OCI-LY7 (cell line): ENCODE results near the gene ARID5A. TPM values are rescaled to one million over a fixed set of nuclear protein-coding genes. Genes with fewer than 3 reads are reported as not detected.

Experiments used
- BruUV-seq: library from RNA; stranded (reverse); fragments of 400-500 nt; replicated peaks from 2 replicates; lab custom pipeline; 2021; lab: Mats Ljungman, UMichigan
- CTCF ChIA-PET: fragments of 300-600 bp; sonication (Branson Sonifier 250); formaldehyde crosslinking; loops from one replicate; lab custom pipeline; 2022; ENCODE audit warnings: antibody characterized with exemption; ENCODE audit not compliant: unreplicated experiment; lab: Charles Lee
- POLR2A ChIA-PET: fragments of 300-600 bp; sonication (Branson Sonifier 250); formaldehyde crosslinking; loops from one replicate; lab custom pipeline; 2022; ENCODE audit warnings: antibody characterized with exemption; lab: Charles Lee
- DNase-seq: peaks from one replicate; pipeline ENCODE4 v3.0.0-alpha.2; 2015; ENCODE audit warnings: low spot score
- H2AFZ ChIP-seq: fragments of 200-600 bp; sonication (generic), shearing (Covaris generic); 2 replicates; pipeline ENCODE4 v1.6.1; 2014; ENCODE audit warnings: mild to moderate bottlenecking, antibody characterized with exemption, low read length, moderate library complexity
- H3K27ac ChIP-seq: fragments of 200-600 bp; sonication (generic); 2 replicates; pipeline ENCODE4 v1.5.1; 2014; ENCODE audit warnings: mixed run types, low read depth, mild to moderate bottlenecking, moderate library complexity, low read length, inconsistent platforms; ENCODE audit not compliant: poor library complexity, severe bottlenecking
- H3K36me3 ChIP-seq: fragments of 200-600 bp; sonication (generic); 2 replicates; pipeline ENCODE4 v1.6.1; 2014; ENCODE audit warnings: mild to moderate bottlenecking, antibody characterized with exemption, low read length, moderate library complexity, mixed read lengths; ENCODE audit not compliant: insufficient read depth
- H3K4me1 ChIP-seq: fragments of 200-600 bp; sonication (generic); 2 replicates; pipeline ENCODE4 v1.5.1; 2014; ENCODE audit warnings: mild to moderate bottlenecking, low read length; ENCODE audit not compliant: insufficient read depth, poor library complexity, severe bottlenecking
- H3K4me2 ChIP-seq: fragments of 200-600 bp; sonication (generic); 2 replicates; pipeline ENCODE4 v1.6.1; 2014; ENCODE audit warnings: mild to moderate bottlenecking, low read length
- H3K4me3 ChIP-seq: fragments of 200-600 bp; sonication (generic); 2 replicates; pipeline ENCODE4 v1.5.1; 2014; ENCODE audit warnings: mild to moderate bottlenecking, low read depth, low read length; ENCODE audit not compliant: poor library complexity, severe bottlenecking
- H3K79me2 ChIP-seq: fragments of 200-600 bp; sonication (generic); 2 replicates; pipeline ENCODE4 v1.6.1; 2016; ENCODE audit warnings: low read depth, mild to moderate bottlenecking, low read length, moderate library complexity, mixed read lengths; ENCODE audit not compliant: insufficient read depth
- H3K9me2 ChIP-seq: fragments of 200-600 bp; sonication (generic); 2 replicates; pipeline ENCODE4 v1.6.1; 2016; ENCODE audit warnings: mild to moderate bottlenecking, low read length, mixed read lengths; ENCODE audit not compliant: insufficient read depth
- H3K9me3 ChIP-seq: fragments of 200-600 bp; sonication (generic); 2 replicates; pipeline ENCODE4 v1.6.1; 2014; ENCODE audit warnings: mild to moderate bottlenecking, mixed run types, low read length, mixed read lengths
- H4K20me1 ChIP-seq: fragments of 200-600 bp; sonication (generic); 2 replicates; pipeline ENCODE4 v1.6.1; 2014; ENCODE audit warnings: mild to moderate bottlenecking, antibody characterized with exemption, low read length, moderate library complexity, mixed read lengths; ENCODE audit not compliant: insufficient read depth
- EZH2phosphoT487 ChIP-seq: fragments of 200-600 bp; sonication (generic); IDR thresholded peaks from 2 replicates; pipeline ENCODE4 v1.6.1; 2018; ENCODE audit warnings: low read depth, borderline replicate concordance, mild to moderate bottlenecking, mixed run types, antibody characterized with exemption, low read length, moderate library complexity, mixed read lengths
- intact Hi-C: fragments of 100-400 bp; cut with micrococcal nuclease; formaldehyde crosslinking; loops from one replicate; pipeline ENCODE4 v1.10.0; 2022; ENCODE audit not compliant: unreplicated experiment
- total RNA-seq, 2 experiments: library from RNA; depleted of rRNA in 1 of 2; stranded (reverse); fragments of >200 nt in 1 of 2; shearing (Covaris generic) in 1 of 2; gene quantifications; 2 replicates each; pipeline ENCODE4 v1.2.3, GENCODE V29; 2014 to 2022
- TF ChIP-seq, protein P1 (sequence below): fragments of 200-600 bp; sonication (generic); conservative IDR thresholded peaks from 2 replicates; pipeline ENCODE4 v1.5.1; 2014; ENCODE audit warnings: mild to moderate bottlenecking, antibody characterized with exemption, low read length, moderate library complexity, mixed read lengths

ARID5A gene
- total RNA-seq, 2 experiments from 2014 or later, result 4.4 to 6.0 TPM

GRCh38 chr2:96535331-96535730 lies 1.2 kb upstream of the ARID5A start:
- peaks cover 6% of the 10 kb centered on the region; the same call in 1 of the 2 replicates for H4K20me1 ChIP-seq
- no TSS peak for BruUV-seq
- TF ChIP-seq EZH2phosphoT487, result no peak
- TF ChIP-seq, protein P1, sequence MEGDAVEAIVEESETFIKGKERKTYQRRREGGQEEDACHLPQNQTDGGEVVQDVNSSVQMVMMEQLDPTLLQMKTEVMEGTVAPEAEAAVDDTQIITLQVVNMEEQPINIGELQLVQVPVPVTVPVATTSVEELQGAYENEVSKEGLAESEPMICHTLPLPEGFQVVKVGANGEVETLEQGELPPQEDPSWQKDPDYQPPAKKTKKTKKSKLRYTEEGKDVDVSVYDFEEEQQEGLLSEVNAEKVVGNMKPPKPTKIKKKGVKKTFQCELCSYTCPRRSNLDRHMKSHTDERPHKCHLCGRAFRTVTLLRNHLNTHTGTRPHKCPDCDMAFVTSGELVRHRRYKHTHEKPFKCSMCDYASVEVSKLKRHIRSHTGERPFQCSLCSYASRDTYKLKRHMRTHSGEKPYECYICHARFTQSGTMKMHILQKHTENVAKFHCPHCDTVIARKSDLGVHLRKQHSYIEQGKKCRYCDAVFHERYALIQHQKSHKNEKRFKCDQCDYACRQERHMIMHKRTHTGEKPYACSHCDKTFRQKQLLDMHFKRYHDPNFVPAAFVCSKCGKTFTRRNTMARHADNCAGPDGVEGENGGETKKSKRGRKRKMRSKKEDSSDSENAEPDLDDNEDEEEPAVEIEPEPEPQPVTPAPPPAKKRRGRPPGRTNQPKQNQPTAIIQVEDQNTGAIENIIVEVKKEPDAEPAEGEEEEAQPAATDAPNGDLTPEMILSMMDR, result no peak
- no peaks in the 10 kb centered on the region for H3K36me3 ChIP-seq
- H3K9me3 ChIP-seq, result no peaks in the 10 kb centered on the region
- no peak overlapping the region for H3K27ac ChIP-seq
- peaks cover 13% of the 10 kb centered on the region for H3K4me1 ChIP-seq
- no peak overlapping the region for H2AFZ ChIP-seq
- no peak for DNase-seq
- no peak overlapping the region for H3K4me3 ChIP-seq
- H3K4me2 ChIP-seq, result no peak overlapping the region
- CTCF ChIA-PET, result no interaction called here
- POLR2A ChIA-PET, result interaction anchor here (0.9 kb wide), 1 partner anchor 23 kb away, joined by 4 read pairs; no protein-coding TSS in a partner anchor
- H3K79me2 ChIP-seq, result no peaks in the 10 kb centered on the region
- H3K9me2 ChIP-seq, result no peaks in the 10 kb centered on the region
- intact Hi-C loops, result no loop called here

DNA sequence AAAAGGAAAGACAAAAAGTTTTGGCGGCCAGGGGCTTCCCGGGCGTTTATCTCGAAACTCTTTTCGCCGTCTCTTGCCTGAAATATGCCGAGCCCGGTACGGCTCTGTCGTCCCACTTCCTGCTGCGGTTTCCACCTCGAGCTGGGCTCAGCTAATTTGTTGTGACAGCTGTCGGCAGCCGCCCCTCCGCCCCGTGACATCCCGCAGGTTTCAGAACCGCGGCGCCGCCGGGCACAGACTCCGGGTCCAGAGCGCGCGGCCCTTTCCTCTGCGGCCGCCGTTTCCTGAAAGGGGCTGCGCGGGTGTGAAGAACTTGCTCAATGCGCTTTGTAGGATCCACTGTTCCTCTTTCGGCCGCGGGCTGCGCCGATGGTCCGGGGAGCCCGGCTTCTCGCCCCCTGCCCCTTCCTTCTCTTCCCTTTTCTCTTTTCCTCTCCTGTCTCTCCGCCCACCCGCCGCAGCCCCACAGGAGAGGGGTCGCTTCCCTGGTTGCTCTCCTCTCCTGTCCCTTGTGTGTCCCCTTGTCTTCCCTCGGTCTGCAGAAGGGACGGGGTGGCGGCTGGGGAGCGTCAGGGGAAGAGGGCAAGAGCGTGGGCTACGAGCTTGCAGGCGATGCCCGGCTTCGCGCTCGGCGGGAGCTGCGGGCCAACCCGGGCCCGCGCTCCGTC lies 648 bp downstream of the ARID5A start:
- H3K36me3 ChIP-seq, result no peaks in the 10 kb centered on the region
- intact Hi-C loops, result loop anchor here (2.0 kb wide), 1 partner anchor 204 kb away; the partner anchor contains the start of gene LMAN2L
- no TSS peak for BruUV-seq

More for the DNA sequence above, 648 bp downstream of the ARID5A start:
- Histone ChIP-seq H4K20me1 (peaks cover 6% of the 10 kb centered on the region; the same call in 1 of the 2 replicates), H3K9me3 (no peaks in the 10 kb centered on the region), H3K79me2 (no peaks in the 10 kb centered on the region), H3K9me2 (no peaks in the 10 kb centered on the region), H3K4me1 (peaks cover 13% of the 10 kb centered on the region), H3K27ac (no peak overlapping the region), H2AFZ (peak overlapping the region; percentile 51; the same call in 1 of the 2 replicates), H3K4me3 (peak overlapping the region; percentile 76), H3K4me2 (peak overlapping the region; percentile 76)
- TF ChIP-seq EZH2phosphoT487, result no peak
- TF ChIP-seq, protein P1, result no peak
- peak; percentile 74 for DNase-seq
- CTCF ChIA-PET, result no interaction called here
- POLR2A ChIA-PET, result no interaction called here
